Suprapubic skin (tissue), 4 donors: ENCODE data around the gene ANAPC5. TPM values are rescaled to one million over a fixed set of nuclear protein-coding genes. Genes with fewer than 3 reads are reported as not detected.

Experiments
- DNase-seq, 2 donors: peaks; one replicate each; pipeline ENCODE4 v3.0.0-alpha.2; 2019; ENCODE audit warnings: low spot score in 2 of 2
- H3K27ac ChIP-seq: fragments of 200-600 bp; sonication (generic); one replicate; pipeline ENCODE4 v1.5.1; 2019
- H3K27me3 ChIP-seq: fragments of 200-600 bp; sonication (generic); one replicate; pipeline ENCODE4 v1.5.1; 2019
- H3K36me3 ChIP-seq: fragments of 200-600 bp; sonication (generic); one replicate; pipeline ENCODE4 v1.5.1; 2019
- H3K4me1 ChIP-seq: fragments of 200-600 bp; sonication (generic); one replicate; pipeline ENCODE4 v1.5.1; 2019
- H3K4me3 ChIP-seq: fragments of 200-600 bp; sonication (generic); one replicate; pipeline ENCODE4 v1.5.1; 2019; ENCODE audit warnings: mild to moderate bottlenecking
- H3K9me3 ChIP-seq: fragments of 200-600 bp; sonication (generic); one replicate; pipeline ENCODE4 v1.5.1; 2019
- CTCF ChIP-seq, 2 donors: fragments of 200-600 bp in 1 of 2; fragments of 450-650 bp in 1 of 2; sonication (generic) in 1 of 2; IDR thresholded peaks; one replicate each; pipeline ENCODE4 v1.5.1; 2016 to 2019; ENCODE audit warnings: antibody characterized with exemption in 2 of 2, mild to moderate bottlenecking in 1 of 2, moderate library complexity in 1 of 2
- EP300 ChIP-seq: sonication (generic); formaldehyde crosslinking; IDR thresholded peaks from one replicate; pipeline ENCODE4 v1.6.1; 2017; ENCODE audit warnings: antibody characterized with exemption
- POLR2A ChIP-seq, 2 donors: fragments of 450-650 bp; IDR thresholded peaks; one replicate each; pipeline ENCODE4 v1.6.1; 2017; ENCODE audit warnings: antibody characterized with exemption in 2 of 2, mild to moderate bottlenecking in 2 of 2, moderate library complexity in 2 of 2
- POLR2AphosphoS5 ChIP-seq, 3 donors: sonication (generic); formaldehyde crosslinking; IDR thresholded peaks; one replicate each; pipeline ENCODE4 v1.6.1; 2017; ENCODE audit warnings: antibody characterized with exemption in 3 of 3
- WGBS: methylation state at CpG from one replicate; pipeline ENCODE4 v1.1.5; 2018; 5-methylcytosine and 5-hydroxymethylcytosine counted together
- total RNA-seq, 4 donors: library from RNA; depleted of rRNA; stranded (reverse); fragments of >200 nt; gene quantifications; one replicate each; pipeline ENCODE4 v1.1.0, GENCODE V29; 2016

ANAPC5 gene
- total RNA-seq, 4 donors from 2014 or later, result 94.3 to 227 (median 120) TPM

DNA sequence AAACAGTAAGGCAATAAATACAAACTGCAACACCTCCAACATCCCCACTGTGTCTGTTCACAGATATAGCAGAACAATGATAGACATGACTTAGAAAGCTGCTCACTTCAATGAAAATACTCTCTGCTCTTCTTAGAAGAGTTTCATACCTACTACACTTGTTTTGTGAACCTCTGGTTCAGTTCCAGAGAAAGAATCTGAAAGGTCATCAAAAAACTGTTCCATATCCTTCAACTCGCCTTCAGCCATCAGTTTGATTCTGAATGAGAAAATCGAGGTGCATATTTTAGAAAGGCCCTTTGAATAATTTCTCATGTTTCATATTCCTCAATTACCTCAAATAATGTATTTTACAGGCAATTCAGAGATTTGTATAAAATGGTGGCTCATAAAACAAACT, 5.5 kb downstream of the ANAPC5 start:
- Histone ChIP-seq H3K4me3 (no peak overlapping the region), H3K27ac (no peak overlapping the region), H3K36me3 (peaks cover 49% of the 10 kb centered on the region), H3K9me3 (no peaks in the 10 kb centered on the region), H3K27me3 (no peaks in the 10 kb centered on the region), H3K4me1 (peaks cover 20% of the 10 kb centered on the region)
- no peak for DNase-seq
- WGBS, result 88% methylated on average over 2 of the region's 2 CpGs
- TF ChIP-seq POLR2AphosphoS5 (IDR thresholded peaks at IDR 0.05) (no peak), CTCF (IDR thresholded peaks at IDR 0.05) (no peak), EP300 (no peak), POLR2A (IDR thresholded peaks at IDR 0.05) (no peak)

- 77% methylated on average over 4 of the region's 4 CpGs for WGBS
- Histone ChIP-seq H3K4me1 (peaks cover 7% of the 10 kb centered on the region), H3K27me3 (no peaks in the 10 kb centered on the region), H3K27ac (no peak overlapping the region), H3K9me3 (no peaks in the 10 kb centered on the region), H3K4me3 (no peak overlapping the region), H3K36me3 (peaks cover 62% of the 10 kb centered on the region)
- no peak for DNase-seq
- TF ChIP-seq POLR2A (IDR thresholded peaks at IDR 0.05), result no peak
- TF ChIP-seq POLR2AphosphoS5 (IDR thresholded peaks at IDR 0.05), result no peak
- no peak for TF ChIP-seq CTCF (IDR thresholded peaks at IDR 0.05)
- TF ChIP-seq EP300, result no peak
Measured at GRCh38 chr12:121345151-121345815, 6.9 kb downstream of the ANAPC5 start.

GRCh38 chr12:121344506-121344905, 7.7 kb downstream of the ANAPC5 start:
- H3K36me3 ChIP-seq, result peaks cover 69% of the 10 kb centered on the region
- no peak for DNase-seq

GRCh38 chr12:121337416-121337815, 14.8 kb downstream of the ANAPC5 start:
- H3K36me3 ChIP-seq, result peaks cover 85% of the 10 kb centered on the region

More at GRCh38 chr12:121344506-121344905, 7.7 kb downstream of the ANAPC5 start:
- WGBS, result 80% methylated on average over 3 of the region's 3 CpGs
- TF ChIP-seq CTCF (IDR thresholded peaks at IDR 0.05), result no peak
- Histone ChIP-seq H3K9me3 (no peaks in the 10 kb centered on the region), H3K4me1 (peaks cover under 1% of the 10 kb centered on the region), H3K27ac (no peak overlapping the region), H3K4me3 (no peak overlapping the region), H3K27me3 (no peaks in the 10 kb centered on the region)

More at GRCh38 chr12:121337416-121337815, 14.8 kb downstream of the ANAPC5 start:
- no peaks in the 10 kb centered on the region for H3K27me3 ChIP-seq
- TF ChIP-seq POLR2A (IDR thresholded peaks at IDR 0.05), result no peak
- TF ChIP-seq CTCF (IDR thresholded peaks at IDR 0.05), result no peak
- no peak for TF ChIP-seq EP300
- H3K27ac ChIP-seq, result no peak overlapping the region
- no peaks in the 10 kb centered on the region for H3K9me3 ChIP-seq
- 92% methylated on average over 4 of the region's 4 CpGs for WGBS
- H3K4me3 ChIP-seq, result no peak overlapping the region
- DNase-seq, result no peak
- H3K4me1 ChIP-seq, result peaks cover 6% of the 10 kb centered on the region
